ENCODE data around the gene ARHGAP6.

GRCh38 chrX:11401966-11402365, 263.8 kb downstream of the ARHGAP6 start:
- no peak for TF ChIP-seq POLR2AphosphoS5 (IDR thresholded peaks at IDR 0.05; ENCODE audit: insufficient read depth, low read depth, low read length)
- no peak for TF ChIP-seq CTCF (IDR thresholded peaks at IDR 0.05; ENCODE audit: extremely low read depth in 1 of 2, insufficient read depth in 1 of 2, low read depth in 1 of 2, low read length in 2 of 2)
- no peak for TF ChIP-seq POLR2A (IDR thresholded peaks at IDR 0.05; ENCODE audit: low read depth, low read length)
- no peak for TF ChIP-seq EZH2 (IDR thresholded peaks at IDR 0.05; ENCODE audit: borderline replicate concordance, low read depth, low read length, severe bottlenecking)
